Cortex of kidney (tissue), 1 donor: ENCODE data around the gene CLASP1.
"Not testable (repeated sequence)": the region's sequence is repeated elsewhere in the genome, so short reads cannot be mapped to it uniquely, and the experiment has no call there.

Source experiments
- DNase-seq: peaks from one replicate; lab custom pipeline; 2025; lab: John Stamatoyannopoulos, UW

CLASP1 gene

GRCh38 chr2:121577381-121577780, 71.9 kb downstream of the CLASP1 start:
- no peak for DNase-seq

- no peak for DNase-seq
Measured at GRCh38 chr2:121576263-121576662, 73.0 kb downstream of the CLASP1 start.

GRCh38 chr2:121575800-121576199, 73.5 kb downstream of the CLASP1 start:
- no peak for DNase-seq

- DNase-seq = no peak
Measured at GRCh38 chr2:121570667-121571055, 78.6 kb downstream of the CLASP1 start.

- DNase-seq = no peak
Measured at GRCh38 chr2:121570036-121570666, 79.1 kb downstream of the CLASP1 start.

- DNase-seq = no peak
Measured at GRCh38 chr2:121567957-121568409, 81.3 kb downstream of the CLASP1 start.

- no peak for DNase-seq
Measured at GRCh38 chr2:121567452-121567851, 81.8 kb downstream of the CLASP1 start.

GRCh38 chr2:121565389-121566250, 83.6 kb downstream of the CLASP1 start:
- no peak for DNase-seq

- DNase-seq = no peak
Measured at GRCh38 chr2:121564905-121565304, 84.4 kb downstream of the CLASP1 start.

- not testable (repeated sequence) for DNase-seq
Measured at GRCh38 chr2:121563754-121564153, 85.5 kb downstream of the CLASP1 start.

- no peak for DNase-seq
Measured at GRCh38 chr2:121562269-121563176, 86.7 kb downstream of the CLASP1 start.

GRCh38 chr2:121561617-121562268, 87.5 kb downstream of the CLASP1 start:
- DNase-seq = no peak

GRCh38 chr2:121558329-121558728, 90.9 kb downstream of the CLASP1 start:
- DNase-seq = no peak

GRCh38 chr2:121555008-121555407, 94.3 kb downstream of the CLASP1 start:
- DNase-seq = no peak

GRCh38 chr2:121552477-121553180, 96.6 kb downstream of the CLASP1 start:
- not testable (repeated sequence) for DNase-seq

GRCh38 chr2:121550669-121551068, 98.6 kb downstream of the CLASP1 start:
- DNase-seq = no peak

- no peak for DNase-seq
Measured at GRCh38 chr2:121547646-121548045, 101.6 kb downstream of the CLASP1 start.

GRCh38 chr2:121545913-121546312, 103.3 kb downstream of the CLASP1 start:
- no peak for DNase-seq

GRCh38 chr2:121545257-121545656, 104.0 kb downstream of the CLASP1 start:
- no peak for DNase-seq

GRCh38 chr2:121541495-121541894, 107.8 kb downstream of the CLASP1 start:
- no peak for DNase-seq
